ENCODE results near the gene ANKRA2. TPM values are rescaled to one million over a fixed set of nuclear protein-coding genes. Genes with fewer than 3 reads are reported as not detected.

Gene ANKRA2
- total and polyA plus RNA-seq, 2 of the 8 experiments (the other 6 are each of a cell fraction or from before 2014, with no cell fraction given) = 7.0 to 12.6 TPM

- TF ChIP-seq CHD7 (IDR thresholded peaks at IDR 0.05; ENCODE audit: insufficient replicate concordance, low read length) (no peak), SRF (IDR thresholded peaks at IDR 0.05; ENCODE audit: low read depth, low read length) (no peak), BACH1 (IDR thresholded peaks at IDR 0.05; ENCODE audit: low read length) (no peak), SIN3A (conservative IDR thresholded peaks at IDR 0.05 in 1 of 2, IDR thresholded peaks at IDR 0.05 in 1 of 2; ENCODE audit: low read depth in 1 of 2, low read length in 2 of 2) (no peak), CREB1 (IDR thresholded peaks at IDR 0.05) (no peak), FOSL1 (IDR thresholded peaks at IDR 0.05; ENCODE audit: insufficient read depth, low read depth, low read length) (no peak)
Observed at GRCh38 chr5:73615085-73615484, 49.6 kb upstream of the ANKRA2 start (continued).

All from H1 (cell line).